ENCODE measurements around the gene ANK2.

- TF ChIP-seq EZH2 (IDR thresholded peaks at IDR 0.05; ENCODE audit: insufficient read depth, poor library complexity, severe bottlenecking) (no peak), EZH2phosphoT487 (IDR thresholded peaks at IDR 0.05; ENCODE audit: insufficient read depth, low read depth) (no peak)
Measured at GRCh38 chr4:113013751-113014150, 35.7 kb upstream of the ANK2 start.

Measured in GM23248 (cell line).